Activated naive CD8-positive, alpha-beta T cell treated with anti-CD3 and anti-CD28 coated beads, Interleukin-2, amount 50 U/mL, for 24 hours (primary cell): ENCODE data around the gene NBEA.

ENCODE experiments used
- ATAC-seq: fragments of 150-1000 bp; cut with Tn5 transposase; one replicate; pipeline ENCODE4 v1.10.0; 2021
- DNase-seq: peaks from one replicate; pipeline ENCODE4 v3.0.0; 2021
- H3K27ac Mint-ChIP-seq: one replicate; pipeline ENCODE4 v1.8.0; 2021; ENCODE audit warnings: mild to moderate bottlenecking, mixed read lengths
- H3K27me3 Mint-ChIP-seq: one replicate; pipeline ENCODE4 v1.8.0; 2021; ENCODE audit warnings: mixed read lengths
- H3K36me3 Mint-ChIP-seq: one replicate; pipeline ENCODE4 v1.8.0; 2021; ENCODE audit warnings: low read depth, mixed read lengths
- H3K4me1 Mint-ChIP-seq: one replicate; pipeline ENCODE4 v1.8.0; 2021; ENCODE audit warnings: mixed read lengths
- H3K4me3 Mint-ChIP-seq: one replicate; pipeline ENCODE4 v1.8.0; 2021; ENCODE audit warnings: mild to moderate bottlenecking, moderate library complexity, mixed read lengths
- H3K9me3 Mint-ChIP-seq: one replicate; pipeline ENCODE4 v1.8.0; 2021; ENCODE audit warnings: mixed read lengths

NBEA gene

DNA sequence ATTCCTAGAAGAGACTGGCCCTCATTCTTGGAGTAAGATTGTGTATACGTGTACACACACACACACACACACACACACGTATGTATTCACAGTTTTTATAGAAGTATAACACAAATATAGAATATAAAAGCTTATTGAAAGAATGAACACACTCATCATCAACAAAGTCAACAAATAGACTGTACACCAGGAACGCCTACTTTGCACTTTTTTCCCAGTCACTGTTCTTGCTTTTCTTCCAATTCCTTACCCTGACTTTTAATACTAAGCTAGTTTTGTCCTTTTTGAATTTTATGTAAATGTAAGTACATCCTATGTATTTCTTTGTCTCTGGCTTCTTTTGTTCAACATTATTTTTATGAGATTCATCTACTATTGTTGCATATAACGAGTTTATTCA, 269.9 kb downstream of the NBEA start:
- Mint-ChIP-seq H3K27ac (no peak overlapping the region), H3K36me3 (peaks cover 2% of the 10 kb centered on the region), H3K9me3 (no peaks in the 10 kb centered on the region), H3K4me1 (no peaks in the 10 kb centered on the region), H3K27me3 (no peaks in the 10 kb centered on the region), H3K4me3 (no peak overlapping the region)
- ATAC-seq (no peak), DNase-seq (no peak)

GRCh38 chr13:35213911-35214310, 271.8 kb downstream of the NBEA start:
- H3K36me3 Mint-ChIP-seq = peaks cover 2% of the 10 kb centered on the region
- H3K9me3 Mint-ChIP-seq = no peaks in the 10 kb centered on the region
- no peak for DNase-seq
- no peaks in the 10 kb centered on the region for H3K4me1 Mint-ChIP-seq
- no peak for ATAC-seq
- no peak overlapping the region for H3K27ac Mint-ChIP-seq
- H3K27me3 Mint-ChIP-seq = no peaks in the 10 kb centered on the region
- H3K4me3 Mint-ChIP-seq = no peak overlapping the region

GRCh38 chr13:35216131-35216530, 274.1 kb downstream of the NBEA start:
- no peak overlapping the region for H3K4me3 Mint-ChIP-seq
- H3K9me3 Mint-ChIP-seq = peaks cover 4% of the 10 kb centered on the region
- H3K36me3 Mint-ChIP-seq = peaks cover 3% of the 10 kb centered on the region
- ATAC-seq (no peak), DNase-seq (no peak)
- no peaks in the 10 kb centered on the region for H3K4me1 Mint-ChIP-seq
- H3K27me3 Mint-ChIP-seq = no peaks in the 10 kb centered on the region
- no peak overlapping the region for H3K27ac Mint-ChIP-seq

GRCh38 chr13:35219021-35219420, 277.0 kb downstream of the NBEA start:
- H3K27me3 Mint-ChIP-seq = no peaks in the 10 kb centered on the region
- H3K4me1 Mint-ChIP-seq = no peaks in the 10 kb centered on the region
- H3K36me3 Mint-ChIP-seq = peaks cover 5% of the 10 kb centered on the region
- no peak overlapping the region for H3K4me3 Mint-ChIP-seq
- DNase-seq (no peak), ATAC-seq (no peak)
- no peak overlapping the region for H3K27ac Mint-ChIP-seq
- peaks cover 4% of the 10 kb centered on the region for H3K9me3 Mint-ChIP-seq

GRCh38 chr13:35225159-35225558, 283.1 kb downstream of the NBEA start:
- ATAC-seq (no peak), DNase-seq (no peak)
- Mint-ChIP-seq H3K4me1 (no peaks in the 10 kb centered on the region), H3K27me3 (no peaks in the 10 kb centered on the region), H3K36me3 (peaks cover 1% of the 10 kb centered on the region), H3K27ac (no peak overlapping the region), H3K9me3 (peaks cover 4% of the 10 kb centered on the region), H3K4me3 (no peak overlapping the region)

GRCh38 chr13:35225582-35225981, 283.5 kb downstream of the NBEA start:
- H3K36me3 Mint-ChIP-seq = peaks cover 1% of the 10 kb centered on the region
- no peak overlapping the region for H3K4me3 Mint-ChIP-seq
- no peak for DNase-seq
- no peaks in the 10 kb centered on the region for H3K4me1 Mint-ChIP-seq
- ATAC-seq = no peak
- H3K27me3 Mint-ChIP-seq = no peaks in the 10 kb centered on the region
- H3K27ac Mint-ChIP-seq = no peak overlapping the region
- H3K9me3 Mint-ChIP-seq = peaks cover 4% of the 10 kb centered on the region

GRCh38 chr13:35228536-35228935, 286.5 kb downstream of the NBEA start:
- Mint-ChIP-seq H3K9me3 (no peaks in the 10 kb centered on the region), H3K36me3 (no peaks in the 10 kb centered on the region), H3K4me1 (no peaks in the 10 kb centered on the region), H3K27me3 (no peaks in the 10 kb centered on the region), H3K27ac (no peak overlapping the region), H3K4me3 (no peak overlapping the region)
- ATAC-seq = no peak
- no peak for DNase-seq

- Mint-ChIP-seq H3K27ac (no peak overlapping the region), H3K36me3 (no peaks in the 10 kb centered on the region), H3K4me1 (no peaks in the 10 kb centered on the region), H3K9me3 (no peaks in the 10 kb centered on the region), H3K4me3 (no peak overlapping the region), H3K27me3 (no peaks in the 10 kb centered on the region)
- ATAC-seq (no peak), DNase-seq (no peak)
These were observed 289.4 kb downstream of the NBEA start for GRCh38 chr13:35231426-35231825.

- DNase-seq (no peak), ATAC-seq (no peak)
- peaks cover 5% of the 10 kb centered on the region for H3K9me3 Mint-ChIP-seq
- no peak overlapping the region for H3K4me3 Mint-ChIP-seq
- H3K27ac Mint-ChIP-seq = no peak overlapping the region
- H3K27me3 Mint-ChIP-seq = no peaks in the 10 kb centered on the region
- H3K36me3 Mint-ChIP-seq = no peaks in the 10 kb centered on the region
- H3K4me1 Mint-ChIP-seq = no peaks in the 10 kb centered on the region
These were observed 296.2 kb downstream of the NBEA start for GRCh38 chr13:35238274-35238673.

DNA sequence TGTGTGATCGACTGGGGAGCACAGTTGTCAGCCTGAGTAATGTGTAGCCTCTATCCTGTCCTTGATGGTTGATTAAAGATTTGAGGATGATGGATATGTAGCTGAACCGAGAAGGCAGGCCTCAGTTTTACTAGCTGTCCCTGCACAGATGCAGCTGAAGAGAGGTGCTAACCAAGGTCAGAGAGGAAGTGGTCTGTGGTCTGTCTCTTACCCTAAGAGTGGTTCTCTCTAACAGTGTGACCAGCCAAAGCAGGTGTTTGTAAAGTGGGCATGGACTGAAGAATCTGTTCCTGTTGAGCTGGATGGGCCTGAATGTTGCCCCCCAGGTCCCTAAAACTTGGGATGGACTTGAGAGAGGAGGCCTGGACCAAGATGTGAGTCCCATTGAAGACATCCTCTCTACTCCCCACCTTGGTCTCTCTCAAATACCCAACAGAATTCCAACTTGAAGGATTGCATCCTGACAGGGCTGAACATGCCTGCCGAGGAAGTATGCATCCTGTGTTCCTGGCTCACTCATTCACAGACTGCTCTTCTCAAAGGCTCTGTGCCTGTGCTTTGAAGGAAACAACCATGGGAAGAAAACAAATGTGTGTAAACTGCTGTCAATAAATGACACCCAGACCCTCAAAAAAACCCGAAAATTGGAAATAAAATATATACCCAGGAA, 310.6 kb downstream of the NBEA start:
- DNase-seq = no peak
- no peak overlapping the region for H3K4me3 Mint-ChIP-seq
- H3K27ac Mint-ChIP-seq = no peak overlapping the region
- H3K27me3 Mint-ChIP-seq = no peaks in the 10 kb centered on the region
- peaks cover 1% of the 10 kb centered on the region for H3K4me1 Mint-ChIP-seq
- ATAC-seq = no peak
- H3K9me3 Mint-ChIP-seq = no peaks in the 10 kb centered on the region
- peaks cover 3% of the 10 kb centered on the region for H3K36me3 Mint-ChIP-seq

- ATAC-seq = no peak
- Mint-ChIP-seq H3K27me3 (no peaks in the 10 kb centered on the region), H3K4me1 (peaks cover 1% of the 10 kb centered on the region), H3K4me3 (no peak overlapping the region), H3K36me3 (peaks cover 3% of the 10 kb centered on the region), H3K27ac (no peak overlapping the region), H3K9me3 (no peaks in the 10 kb centered on the region)
- no peak for DNase-seq
These were observed 313.2 kb downstream of the NBEA start for GRCh38 chr13:35255241-35255640.

DNA sequence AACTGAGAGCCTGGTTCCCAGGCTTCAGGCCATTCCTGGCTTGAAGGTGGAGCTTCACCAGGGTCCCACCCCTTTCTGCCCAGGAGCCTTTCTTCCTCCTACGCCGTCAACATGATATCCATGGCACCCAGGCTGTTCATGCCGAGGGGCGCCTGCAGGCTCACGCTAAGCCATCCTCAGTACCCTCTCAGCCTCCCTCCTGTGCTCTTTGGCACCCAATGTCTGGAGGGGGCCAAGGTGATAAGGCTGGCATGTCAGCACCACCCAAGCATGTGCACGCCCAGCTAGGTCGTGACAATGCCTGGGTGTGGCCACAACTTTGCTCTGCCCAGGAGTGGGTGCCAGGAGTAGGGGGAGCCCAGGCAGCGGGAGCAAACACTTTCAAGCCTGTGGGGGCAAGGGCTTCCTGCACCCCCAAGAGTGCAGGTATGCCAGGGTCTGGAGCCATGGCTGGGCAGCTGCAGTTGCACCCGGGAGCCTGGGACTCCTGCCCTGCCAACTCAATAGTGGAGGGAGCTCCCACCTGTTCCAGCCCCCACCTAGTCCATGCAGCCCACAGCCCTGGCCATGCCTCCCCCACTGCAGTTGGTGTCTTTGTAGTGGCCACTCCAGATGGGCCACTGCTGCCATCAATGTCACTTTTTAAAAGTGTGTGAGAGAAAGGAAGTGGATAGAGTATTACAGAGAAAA, 314.5 kb downstream of the NBEA start:
- H3K9me3 Mint-ChIP-seq = peaks cover 3% of the 10 kb centered on the region
- no peak overlapping the region for H3K27ac Mint-ChIP-seq
- no peak overlapping the region for H3K4me3 Mint-ChIP-seq
- peaks cover 7% of the 10 kb centered on the region for H3K36me3 Mint-ChIP-seq
- peaks cover 1% of the 10 kb centered on the region for H3K4me1 Mint-ChIP-seq
- DNase-seq (no peak), ATAC-seq (no peak)
- no peaks in the 10 kb centered on the region for H3K27me3 Mint-ChIP-seq

GRCh38 chr13:35260316-35260715, 318.2 kb downstream of the NBEA start:
- no peak for DNase-seq
- Mint-ChIP-seq H3K27me3 (no peaks in the 10 kb centered on the region), H3K4me1 (no peaks in the 10 kb centered on the region), H3K4me3 (no peak overlapping the region), H3K27ac (no peak overlapping the region), H3K9me3 (peaks cover 17% of the 10 kb centered on the region), H3K36me3 (peaks cover 4% of the 10 kb centered on the region)
- ATAC-seq = no peak

GRCh38 chr13:35266412-35266811, 324.3 kb downstream of the NBEA start:
- DNase-seq (no peak), ATAC-seq (no peak)
- no peak overlapping the region for H3K27ac Mint-ChIP-seq
- H3K27me3 Mint-ChIP-seq = no peaks in the 10 kb centered on the region
- peaks cover 27% of the 10 kb centered on the region for H3K9me3 Mint-ChIP-seq
- H3K4me3 Mint-ChIP-seq = no peak overlapping the region
- H3K36me3 Mint-ChIP-seq = peaks cover 4% of the 10 kb centered on the region
- no peaks in the 10 kb centered on the region for H3K4me1 Mint-ChIP-seq

GRCh38 chr13:35278917-35279316, 336.8 kb downstream of the NBEA start:
- no peaks in the 10 kb centered on the region for H3K27me3 Mint-ChIP-seq
- no peak overlapping the region for H3K27ac Mint-ChIP-seq
- ATAC-seq (no peak), DNase-seq (no peak)
- no peaks in the 10 kb centered on the region for H3K4me1 Mint-ChIP-seq
- no peaks in the 10 kb centered on the region for H3K36me3 Mint-ChIP-seq
- no peaks in the 10 kb centered on the region for H3K9me3 Mint-ChIP-seq
- H3K4me3 Mint-ChIP-seq = no peak overlapping the region
